B cell (primary cell): ENCODE measurements around the gene PTPN7. TPM values are rescaled to one million over a fixed set of nuclear protein-coding genes. Genes with fewer than 3 reads are reported as not detected.

Experiments
- ATAC-seq: fragments of 200-7000 bp; cut with Tn5 transposase; one replicate; pipeline ENCODE4 v1.10.0; 2021; ENCODE audit warnings: low read depth, mild to moderate bottlenecking, moderate number of reproducible peaks, moderate library complexity
- CTCF ChIA-PET: fragments of 350-600 bp; sonication (Branson Sonifier 250); formaldehyde crosslinking; loops from one replicate; lab custom pipeline; 2021; ENCODE audit warnings: antibody characterized with exemption, inconsistent platforms; lab: Charles Lee
- POLR2A ChIA-PET: fragments of 350-600 bp; sonication (Branson Sonifier 250); formaldehyde crosslinking; loops from one replicate; lab custom pipeline; 2021; ENCODE audit warnings: antibody characterized with exemption; lab: Charles Lee
- DNase-seq: peaks from one replicate; pipeline ENCODE4 v3.0.0; 2013
- H2AFZ ChIP-seq: 2 replicates; pipeline ENCODE4 v1.6.1; 2012; ENCODE audit warnings: mild to moderate bottlenecking, low read depth, low read length; ENCODE audit not compliant: insufficient read depth, poor library complexity, severe bottlenecking
- H3K27ac ChIP-seq, 2 donors: 1 replicate in 1 of 2; 2 replicates in 1 of 2; pipeline ENCODE4 v1.5.1; 2012 to 2013; ENCODE audit warnings: low read length in 2 of 2, mild to moderate bottlenecking in 2 of 2, moderate library complexity in 1 of 2
- H3K27me3 ChIP-seq, 4 experiments: fragments of 200-600 bp in 1 of 4; sonication (generic) in 1 of 4; replicated peaks in 1 of 4; 1 replicate in 2 of 4; 2 replicates in 2 of 4; pipeline versions ENCODE4 v1.6.1 to v1.7.0; 2013 to 2016; ENCODE audit warnings: low read length in 3 of 4, mild to moderate bottlenecking in 2 of 4, mixed read lengths in 1 of 4, moderate library complexity in 1 of 4; ENCODE audit not compliant: insufficient read depth in 4 of 4, control insufficient read depth in 3 of 4; ENCODE audit errors: control extremely low read depth in 1 of 4
- H3K36me3 ChIP-seq, 2 experiments: replicated peaks in 1 of 2; 1 replicate in 1 of 2; 2 replicates in 1 of 2; pipeline versions ENCODE4 v1.6.1 to v1.7.1; 2013; ENCODE audit warnings: low read length in 1 of 2; ENCODE audit not compliant: insufficient read depth in 2 of 2, control insufficient read depth in 1 of 2; ENCODE audit errors: control extremely low read depth in 1 of 2, extremely low read depth in 1 of 2
- H3K4me1 ChIP-seq, 2 donors: fragments of 200-600 bp in 1 of 2; sonication (generic) in 1 of 2; 1 replicate in 1 of 2; 2 replicates in 1 of 2; pipeline versions ENCODE4 v1.5.1 to v1.6.1; 2013 to 2017; ENCODE audit warnings: low read length in 2 of 2; ENCODE audit not compliant: control insufficient read depth in 2 of 2, insufficient read depth in 2 of 2
- H3K4me2 ChIP-seq: replicated peaks from 2 replicates; pipeline ENCODE3; 2012; ENCODE audit warnings: mild to moderate bottlenecking, low read depth, low read length; ENCODE audit not compliant: poor library complexity, severe bottlenecking
- H3K4me3 ChIP-seq, 5 experiments: fragments of 200-600 bp in 1 of 5; sonication (generic) in 1 of 5; 1 replicate in 3 of 5; 2 replicates in 2 of 5; pipeline versions ENCODE4 v1.5.1 to v1.7.0; 2011 to 2016; ENCODE audit warnings: low read length in 4 of 5, mild to moderate bottlenecking in 4 of 5, low read depth in 2 of 5, control low read depth in 1 of 5, moderate library complexity in 1 of 5; ENCODE audit not compliant: insufficient read depth in 1 of 5; ENCODE audit errors: control extremely low read depth in 1 of 5, extremely low read depth in 1 of 5
- H3K79me2 ChIP-seq: fragments of 200-600 bp; sonication (generic); one replicate; pipeline ENCODE4 v1.6.0; 2016; ENCODE audit warnings: low read length; ENCODE audit not compliant: control insufficient read depth, insufficient read depth
- H3K9ac ChIP-seq: fragments of 200-600 bp; sonication (generic); 2 replicates; pipeline ENCODE4 v1.6.1; 2017; ENCODE audit warnings: mild to moderate bottlenecking, low read length, moderate library complexity
- H3K9me3 ChIP-seq, 3 donors: one replicate each; pipeline versions ENCODE4 v1.6.1 to v1.7.1; 2013; ENCODE audit warnings: low read length in 2 of 3; ENCODE audit not compliant: control insufficient read depth in 2 of 3, insufficient read depth in 1 of 3; ENCODE audit errors: control extremely low read depth in 1 of 3
- H4K20me1 ChIP-seq: 2 replicates; pipeline ENCODE4 v1.6.0; 2012; ENCODE audit warnings: mild to moderate bottlenecking, low read length; ENCODE audit not compliant: insufficient read depth, control insufficient read depth, poor library complexity, severe bottlenecking
- H3K27ac Mint-ChIP-seq: one replicate; pipeline ENCODE4 v1.8.0; 2021; ENCODE audit warnings: mixed read lengths
- H3K27me3 Mint-ChIP-seq: one replicate; pipeline ENCODE4 v1.8.0; 2021; ENCODE audit warnings: mixed read lengths
- H3K4me1 Mint-ChIP-seq: one replicate; pipeline ENCODE4 v1.8.0; 2021; ENCODE audit warnings: mixed read lengths
- H3K4me3 Mint-ChIP-seq: one replicate; pipeline ENCODE4 v1.8.0; 2021; ENCODE audit warnings: mixed read lengths
- H3K9me3 Mint-ChIP-seq: one replicate; pipeline ENCODE4 v1.8.0; 2022; ENCODE audit warnings: mixed read lengths; ENCODE audit not compliant: insufficient read depth
- EZH2 ChIP-seq: IDR thresholded peaks from 2 replicates; pipeline ENCODE4 v1.6.1; 2012; ENCODE audit warnings: borderline replicate concordance, low read depth, mild to moderate bottlenecking, moderate library complexity, low read length; ENCODE audit not compliant: insufficient read depth, poor library complexity, severe bottlenecking
- WGBS: methylation state at CpG from one replicate; pipeline ENCODE4 v1.1.5; 2013; ENCODE audit warnings: missing lambda C conversion rate; ENCODE audit not compliant: insufficient coverage; 5-methylcytosine and 5-hydroxymethylcytosine counted together
- intact Hi-C: fragments of 100-400 bp; cut with micrococcal nuclease; formaldehyde crosslinking; loops from one replicate; pipeline ENCODE4 v1.10.0; 2022
- polyA plus RNA-seq: library from polyadenylated mRNA; depleted of rRNA; stranded (reverse); fragments of >200 nt; gene quantifications from 2 replicates; pipeline ENCODE4 v1.2.3, GENCODE V29; 2012
- total RNA-seq, 2 donors: library from RNA; stranded (reverse); fragments of 120-200 nt in 1 of 2; gene quantifications; 1 replicate in 1 of 2; 2 replicates in 1 of 2; pipeline versions ENCODE4 v1.2.3 to v1.2.4, GENCODE V29; 2013 to 2022
- TF ChIP-seq, protein P1 (sequence below): fragments of 200-600 bp; IDR thresholded peaks from one replicate; pipeline ENCODE4 v1.8.0; 2022; ENCODE audit warnings: antibody characterized with exemption, mild to moderate bottlenecking

The PTPN7 gene
- total and polyA plus RNA-seq, 2 donors (not counting 1 experiment from before 2014, with no cell fraction given) = 16.0 to 37.5 TPM

DNA sequence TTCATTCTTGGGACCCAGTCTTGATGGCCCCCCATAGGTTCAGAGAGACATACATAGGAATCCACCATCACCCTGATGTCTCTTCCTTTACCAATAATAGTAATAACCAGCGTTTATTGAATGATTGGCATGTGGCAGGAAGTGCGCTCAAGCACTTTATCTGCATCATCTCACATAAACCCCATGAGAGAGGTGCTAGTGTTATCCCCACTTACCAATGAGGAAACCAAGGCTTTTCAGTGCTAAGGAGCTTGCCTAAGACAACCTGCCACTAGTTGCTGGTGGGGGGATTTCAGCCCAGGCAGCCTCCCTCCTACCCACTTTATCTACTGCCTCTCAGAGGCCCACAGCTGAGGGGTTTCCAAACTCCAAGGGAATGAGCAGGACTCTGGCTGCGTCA is 40.9 kb upstream of the PTPN7 start:
- WGBS = no CpG with 5 or more reads among the region's 3 CpGs
- Mint-ChIP-seq H3K4me1 (peaks cover 10% of the 10 kb centered on the region), H3K27ac (no peak overlapping the region), H3K27me3 (peaks cover 32% of the 10 kb centered on the region), H3K4me3 (no peak overlapping the region), H3K9me3 (no peaks in the 10 kb centered on the region)
- H3K27me3 ChIP-seq = peaks cover 0 to 16% (median 3%) of the 10 kb centered on the region in 4 experiments
- H4K20me1 ChIP-seq = no peaks in the 10 kb centered on the region
- ChIA-PET CTCF (interaction anchor here (0.9 to 2.0 kb wide), 3 partner anchors 8 to 115 kb away, joined by 3 to 4 read pairs (median 4); partner anchors contain the start of gene LGR6), POLR2A (no interaction called here)
- H3K79me2 ChIP-seq = no peaks in the 10 kb centered on the region
- TF ChIP-seq, protein P1, sequence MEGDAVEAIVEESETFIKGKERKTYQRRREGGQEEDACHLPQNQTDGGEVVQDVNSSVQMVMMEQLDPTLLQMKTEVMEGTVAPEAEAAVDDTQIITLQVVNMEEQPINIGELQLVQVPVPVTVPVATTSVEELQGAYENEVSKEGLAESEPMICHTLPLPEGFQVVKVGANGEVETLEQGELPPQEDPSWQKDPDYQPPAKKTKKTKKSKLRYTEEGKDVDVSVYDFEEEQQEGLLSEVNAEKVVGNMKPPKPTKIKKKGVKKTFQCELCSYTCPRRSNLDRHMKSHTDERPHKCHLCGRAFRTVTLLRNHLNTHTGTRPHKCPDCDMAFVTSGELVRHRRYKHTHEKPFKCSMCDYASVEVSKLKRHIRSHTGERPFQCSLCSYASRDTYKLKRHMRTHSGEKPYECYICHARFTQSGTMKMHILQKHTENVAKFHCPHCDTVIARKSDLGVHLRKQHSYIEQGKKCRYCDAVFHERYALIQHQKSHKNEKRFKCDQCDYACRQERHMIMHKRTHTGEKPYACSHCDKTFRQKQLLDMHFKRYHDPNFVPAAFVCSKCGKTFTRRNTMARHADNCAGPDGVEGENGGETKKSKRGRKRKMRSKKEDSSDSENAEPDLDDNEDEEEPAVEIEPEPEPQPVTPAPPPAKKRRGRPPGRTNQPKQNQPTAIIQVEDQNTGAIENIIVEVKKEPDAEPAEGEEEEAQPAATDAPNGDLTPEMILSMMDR = no peak
- TF ChIP-seq EZH2 = no peak
- no peak overlapping the region for H3K4me3 ChIP-seq
- H3K36me3 ChIP-seq = no peaks in the 10 kb centered on the region
- H3K4me2 ChIP-seq = no peak overlapping the region
- H3K4me1 ChIP-seq = peaks cover 5 to 7% of the 10 kb centered on the region in 2 donors
- H3K9me3 ChIP-seq = no peaks in the 10 kb centered on the region
- H3K9ac ChIP-seq = no peak overlapping the region
- ATAC-seq = no peak
- no peak overlapping the region for H3K27ac ChIP-seq
- intact Hi-C loops = no loop called here
- DNase-seq = no peak
- no peak overlapping the region for H2AFZ ChIP-seq

DNA sequence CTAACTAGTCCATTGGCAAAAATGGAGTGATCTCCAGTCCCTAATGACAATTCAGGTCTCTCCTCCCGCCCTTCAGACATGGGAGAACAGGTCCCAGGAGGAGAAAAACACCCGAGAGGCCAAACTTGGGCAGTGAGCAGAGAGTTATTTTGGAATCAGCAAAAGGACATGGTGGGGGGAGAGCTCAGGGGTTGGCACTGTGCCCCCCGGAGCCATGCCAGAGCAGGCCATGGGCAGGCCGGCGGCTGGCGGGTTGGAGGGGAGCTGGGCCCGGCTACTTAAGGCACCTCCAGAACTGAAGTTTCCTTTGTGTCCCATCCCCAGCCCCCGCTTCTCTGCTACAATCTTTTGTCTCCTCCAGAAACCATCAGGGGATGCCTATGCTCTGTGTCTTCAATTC is 40.3 kb upstream of the PTPN7 start:
- Histone ChIP-seq H2AFZ (no peak overlapping the region), H3K4me2 (no peak overlapping the region), H3K9ac (no peak overlapping the region), H3K27me3 (peaks cover 0 to 15% (median 3%) of the 10 kb centered on the region in 4 experiments), H3K79me2 (no peaks in the 10 kb centered on the region), H3K36me3 (no peaks in the 10 kb centered on the region), H3K4me1 (peaks cover 5 to 7% of the 10 kb centered on the region in 2 donors), H3K9me3 (no peaks in the 10 kb centered on the region), H4K20me1 (no peaks in the 10 kb centered on the region), H3K4me3 (no peak overlapping the region), H3K27ac (no peak overlapping the region)
- 77% methylated on average over 3 of the region's 8 CpGs for WGBS
- TF ChIP-seq, protein P1 = no peak
- no peak for TF ChIP-seq EZH2
- no peak overlapping the region for H3K4me3 Mint-ChIP-seq
- DNase-seq = no peak
- no peak overlapping the region for H3K27ac Mint-ChIP-seq
- intact Hi-C loops = no loop called here
- ChIA-PET POLR2A (no interaction called here), CTCF (interaction anchor here (1.6 to 2.0 kb wide), 2 partner anchors 11 to 116 kb away, joined by 4 to 9 read pairs; no protein-coding TSS in a partner anchor)
- H3K9me3 Mint-ChIP-seq = no peaks in the 10 kb centered on the region
- no peak for ATAC-seq
- peaks cover 10% of the 10 kb centered on the region for H3K4me1 Mint-ChIP-seq
- H3K27me3 Mint-ChIP-seq = peaks cover 37% of the 10 kb centered on the region
